ENCODE measurements around the gene ELK3. TPM values are rescaled to one million over a fixed set of nuclear protein-coding genes. Genes with fewer than 3 reads are reported as not detected.
A peak's percentile ranks its signal among the peaks of the same experiment; 100 is the strongest.

The ELK3 gene
- total RNA-seq, 2 experiments from 2014 or later = 7.7 TPM

- peaks cover 4% of the 10 kb centered on the region for H3K36me3 Mint-ChIP-seq (ENCODE audit: low read depth)
- ATAC-seq (no peak), DNase-seq (peak; percentile 52)
- H3K27me3 Mint-ChIP-seq = no peaks in the 10 kb centered on the region
- peaks cover 61% of the 10 kb centered on the region for H3K4me1 Mint-ChIP-seq (ENCODE audit: low read depth)
- peak overlapping the region; percentile 95 for H3K27ac Mint-ChIP-seq
- intact Hi-C loops (cut with micrococcal nuclease) = loop anchor here (2.0 to 5.0 kb wide), 2 partner anchors 18 to 149 kb away; no protein-coding TSS in a partner anchor
- H3K9me3 Mint-ChIP-seq = no peaks in the 10 kb centered on the region
- CTCF ChIA-PET = interaction anchor here (1.8 to 7.2 kb wide), 2 partner anchors 14 to 19 kb away, joined by 10 to 39 read pairs; no protein-coding TSS in a partner anchor
- POLR2A ChIA-PET = interaction anchor here (1.0 to 1.5 kb wide), 3 partner anchors 9 to 19 kb away, joined by 3 to 5 read pairs (median 3); no protein-coding TSS in a partner anchor
- peak overlapping the region; percentile 82 for H3K4me3 Mint-ChIP-seq
- no peak for TF ChIP-seq CTCF (IDR thresholded peaks at IDR 0.05)
Observed at GRCh38 chr12:96196781-96197180, 2.6 kb downstream of the ELK3 start.

- no peaks in the 10 kb centered on the region for H3K27me3 Mint-ChIP-seq
- H3K36me3 Mint-ChIP-seq (ENCODE audit: low read depth) = peaks cover 7% of the 10 kb centered on the region
- no peak for TF ChIP-seq CTCF (IDR thresholded peaks at IDR 0.05)
- peaks cover 59% of the 10 kb centered on the region for H3K4me1 Mint-ChIP-seq (ENCODE audit: low read depth)
- H3K4me3 Mint-ChIP-seq = no peak overlapping the region
- CTCF ChIA-PET = interaction anchor here (0.8 to 7.2 kb wide), 4 partner anchors 10 to 18 kb away, joined by 3 to 39 read pairs (median 6); no protein-coding TSS in a partner anchor
- ATAC-seq (no peak), DNase-seq (no peak)
- POLR2A ChIA-PET = interaction anchor here (0.9 to 1.5 kb wide), 5 partner anchors 8 to 19 kb away, joined by 3 to 6 read pairs (median 3); no protein-coding TSS in a partner anchor
- peak overlapping the region; percentile 78 for H3K27ac Mint-ChIP-seq
- intact Hi-C loops (cut with micrococcal nuclease) = loop anchor here (2.0 to 5.0 kb wide), 2 partner anchors 17 to 150 kb away; no protein-coding TSS in a partner anchor
- no peaks in the 10 kb centered on the region for H3K9me3 Mint-ChIP-seq
Observed at GRCh38 chr12:96197503-96198272, 3.5 kb downstream of the ELK3 start.

GRCh38 chr12:96198965-96199364 lies 4.8 kb downstream of the ELK3 start:
- peaks cover 11% of the 10 kb centered on the region for H3K36me3 Mint-ChIP-seq (ENCODE audit: low read depth)
- TF ChIP-seq CTCF (IDR thresholded peaks at IDR 0.05) = no peak
- no peak for DNase-seq
- peak overlapping the region; percentile 47 for H3K4me3 Mint-ChIP-seq
- peak; percentile 38 for ATAC-seq
- CTCF ChIA-PET = interaction anchor here (0.8 to 7.2 kb wide), 4 partner anchors 11 to 22 kb away, joined by 3 to 39 read pairs (median 5); no protein-coding TSS in a partner anchor
- H3K9me3 Mint-ChIP-seq = no peaks in the 10 kb centered on the region
- intact Hi-C loops (cut with micrococcal nuclease) = loop anchor here (1.0 to 5.0 kb wide), 2 partner anchors 22 to 152 kb away; no protein-coding TSS in a partner anchor
- H3K4me1 Mint-ChIP-seq (ENCODE audit: low read depth) = peaks cover 52% of the 10 kb centered on the region
- H3K27me3 Mint-ChIP-seq = no peaks in the 10 kb centered on the region
- H3K27ac Mint-ChIP-seq = peak overlapping the region; percentile 78
- POLR2A ChIA-PET = interaction anchor here (0.6 to 1.0 kb wide), 5 partner anchors 13 to 164 kb away, joined by 3 to 4 read pairs (median 3); no protein-coding TSS in a partner anchor

GRCh38 chr12:96199464-96199863 lies 5.3 kb downstream of the ELK3 start:
- ChIA-PET POLR2A (interaction anchor here (0.7 to 0.8 kb wide), 4 partner anchors 15 to 204 kb away, joined by 3 read pairs; no protein-coding TSS in a partner anchor), CTCF (interaction anchor here (1.0 to 7.2 kb wide), 3 partner anchors 11 to 22 kb away, joined by 4 to 39 read pairs (median 6); no protein-coding TSS in a partner anchor)
- no peaks in the 10 kb centered on the region for H3K9me3 Mint-ChIP-seq
- no peak for ATAC-seq
- peaks cover 55% of the 10 kb centered on the region for H3K4me1 Mint-ChIP-seq (ENCODE audit: low read depth)
- no peak for DNase-seq
- H3K4me3 Mint-ChIP-seq = peak overlapping the region; percentile 47
- H3K27me3 Mint-ChIP-seq = no peaks in the 10 kb centered on the region
- intact Hi-C loops (cut with micrococcal nuclease) = loop anchor here (1.0 to 5.0 kb wide), 2 partner anchors 22 to 152 kb away; no protein-coding TSS in a partner anchor
- peak overlapping the region; percentile 78 for H3K27ac Mint-ChIP-seq
- peaks cover 13% of the 10 kb centered on the region for H3K36me3 Mint-ChIP-seq (ENCODE audit: low read depth)
- TF ChIP-seq CTCF (IDR thresholded peaks at IDR 0.05) = no peak

Data from activated CD8-positive, alpha-beta T cell treated with anti-CD3 and anti-CD28 coated beads for 36 hours (primary cell).